HG02943 (cell line): Measurements from ENCODE around the gene EPHA5.
"Not testable (repeated sequence)": the region's sequence is repeated elsewhere in the genome, so short reads cannot be mapped to it uniquely, and the experiment has no call there.

Experiments
- ATAC-seq: cut with Tn5 transposase; IDR thresholded peaks from one replicate; pipeline ENCODE4 v1.9.1; 2021; ENCODE audit warnings: mild to moderate bottlenecking, low read depth, moderate library complexity; ENCODE audit not compliant: unreplicated experiment

Gene EPHA5

DNA sequence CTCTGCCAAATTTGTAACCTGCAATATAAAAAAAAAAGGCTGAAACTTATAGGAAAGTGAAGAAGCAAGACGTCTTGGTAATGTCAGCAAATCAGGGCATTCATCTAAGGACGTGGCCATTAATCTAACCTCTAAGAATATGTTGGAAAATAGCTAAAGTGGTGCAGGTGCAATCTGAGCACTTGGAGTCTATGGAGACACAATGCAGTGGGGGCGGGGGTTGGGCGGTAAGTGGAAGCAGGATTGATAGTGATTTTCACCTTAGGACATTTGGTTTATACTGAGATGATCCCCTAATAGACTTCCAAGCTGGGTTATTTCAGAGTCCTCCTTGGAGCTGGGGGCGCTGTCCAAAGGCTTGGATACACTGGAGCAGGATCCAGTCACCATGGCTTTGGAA is 283.4 kb downstream of the EPHA5 start:
- ATAC-seq: no peak

GRCh38 chr4:65383589-65384305 is 286.5 kb downstream of the EPHA5 start:
- no peak for ATAC-seq

GRCh38 chr4:65381648-65382047 is 288.6 kb downstream of the EPHA5 start:
- ATAC-seq: no peak

DNA sequence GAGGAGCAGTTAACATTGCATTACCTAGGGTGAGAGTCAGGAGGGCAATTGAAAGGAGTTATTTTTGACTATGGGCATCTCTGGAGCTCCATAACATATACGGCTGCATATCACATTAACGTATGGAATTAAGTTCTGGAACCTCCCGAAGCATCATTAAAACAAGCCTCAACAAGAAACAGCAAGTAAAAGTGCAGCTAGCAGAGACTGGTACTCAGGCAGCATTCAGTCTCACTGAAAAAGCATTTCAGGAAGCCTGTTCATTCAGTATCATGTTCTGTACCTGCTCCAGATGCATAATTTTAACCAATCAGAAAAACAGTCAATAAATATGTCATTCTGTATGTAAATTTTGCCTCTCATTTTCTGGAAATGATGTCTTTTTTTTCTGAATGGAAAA is 299.6 kb downstream of the EPHA5 start:
- no peak for ATAC-seq

- no peak for ATAC-seq
Measured at GRCh38 chr4:65367306-65367705, 303.0 kb downstream of the EPHA5 start.

- no peak for ATAC-seq
Measured at GRCh38 chr4:65358914-65359313, 311.4 kb downstream of the EPHA5 start.

DNA sequence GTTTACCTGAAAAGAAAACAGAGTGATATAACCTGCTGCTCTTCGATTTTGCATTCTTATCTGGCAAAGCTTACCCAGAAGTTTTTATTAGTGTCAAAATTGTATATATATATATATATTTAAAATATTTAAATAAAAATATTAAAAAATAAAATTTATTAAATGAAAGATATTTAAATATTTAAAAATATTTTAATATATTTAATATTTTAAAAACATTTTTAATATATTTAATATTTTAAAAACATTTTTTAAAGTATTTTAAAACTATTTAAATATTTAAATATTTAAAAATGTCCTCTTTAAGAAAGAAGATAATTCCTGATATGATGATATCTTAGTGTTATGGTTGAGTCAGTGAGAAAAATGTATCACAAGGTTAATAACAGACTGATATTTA is 317.2 kb downstream of the EPHA5 start:
- no peak for ATAC-seq

- ATAC-seq: no peak
Measured at GRCh38 chr4:65344278-65344825, 325.9 kb downstream of the EPHA5 start.

GRCh38 chr4:65343342-65343741 is 326.9 kb downstream of the EPHA5 start:
- no peak for ATAC-seq

- no peak for ATAC-seq
Measured at GRCh38 chr4:65341557-65341956, 328.7 kb downstream of the EPHA5 start.

DNA sequence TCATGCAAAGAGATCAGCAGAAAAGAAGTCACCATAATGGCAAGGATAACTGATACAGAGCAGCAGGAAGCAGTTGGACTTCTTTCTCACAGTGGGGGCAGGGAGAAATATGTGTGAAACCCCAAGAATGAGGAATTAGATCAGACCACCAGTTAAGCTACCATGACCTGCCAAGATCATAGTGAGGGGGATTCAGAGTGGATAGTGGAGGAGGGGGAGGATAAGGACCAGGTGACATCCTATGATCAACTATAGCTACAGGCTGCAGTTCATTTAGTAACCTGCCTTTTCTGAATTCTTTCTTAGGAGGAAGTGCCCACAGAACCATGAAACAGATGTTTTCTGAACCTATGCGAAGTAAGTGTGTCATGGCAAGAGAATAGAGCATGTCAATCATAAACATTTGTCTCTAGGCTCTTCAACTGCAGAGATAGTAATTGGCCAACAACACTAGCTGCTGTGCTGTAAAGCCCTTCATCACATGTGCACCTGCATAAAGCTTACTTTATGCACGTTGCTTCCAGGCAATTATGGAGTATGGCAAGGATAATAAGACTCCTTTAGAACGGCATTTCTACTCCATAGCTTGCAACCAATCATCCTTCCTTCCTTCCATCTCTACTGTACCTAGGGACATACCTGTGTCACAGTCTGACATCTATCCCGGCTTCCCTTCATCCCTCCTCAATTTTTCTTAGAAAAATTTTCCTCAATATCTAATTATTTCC is 329.7 kb downstream of the EPHA5 start:
- no peak for ATAC-seq

- no peak for ATAC-seq
Measured at GRCh38 chr4:65337371-65337770, 332.9 kb downstream of the EPHA5 start.

DNA sequence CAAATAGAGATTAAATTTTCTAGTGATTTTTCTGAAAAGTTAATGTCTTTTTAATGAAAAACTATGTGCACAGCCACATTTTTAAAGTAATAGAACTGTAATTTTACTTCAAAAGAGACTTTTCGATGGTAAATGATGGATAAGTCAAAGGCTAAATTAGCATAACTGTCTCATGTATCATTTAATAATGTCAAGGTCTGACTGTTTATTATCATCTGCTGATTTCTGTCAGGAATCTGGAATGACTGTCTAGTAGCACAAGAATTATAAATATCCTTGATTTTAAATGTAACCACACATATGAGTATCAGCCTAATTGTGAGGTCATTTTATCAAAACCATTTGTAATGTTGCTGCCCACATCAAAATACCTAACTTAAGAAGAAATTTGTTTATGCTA is 333.8 kb downstream of the EPHA5 start:
- ATAC-seq: no peak

GRCh38 chr4:65316534-65316933 is 353.8 kb downstream of the EPHA5 start:
- ATAC-seq: no peak

GRCh38 chr4:65311120-65311519 is 359.2 kb downstream of the EPHA5 start:
- no peak for ATAC-seq

GRCh38 chr4:65310586-65310985 is 359.7 kb downstream of the EPHA5 start:
- ATAC-seq: no peak

- ATAC-seq: not testable (repeated sequence)
Measured at GRCh38 chr4:65308626-65309025, 361.7 kb downstream of the EPHA5 start.

DNA sequence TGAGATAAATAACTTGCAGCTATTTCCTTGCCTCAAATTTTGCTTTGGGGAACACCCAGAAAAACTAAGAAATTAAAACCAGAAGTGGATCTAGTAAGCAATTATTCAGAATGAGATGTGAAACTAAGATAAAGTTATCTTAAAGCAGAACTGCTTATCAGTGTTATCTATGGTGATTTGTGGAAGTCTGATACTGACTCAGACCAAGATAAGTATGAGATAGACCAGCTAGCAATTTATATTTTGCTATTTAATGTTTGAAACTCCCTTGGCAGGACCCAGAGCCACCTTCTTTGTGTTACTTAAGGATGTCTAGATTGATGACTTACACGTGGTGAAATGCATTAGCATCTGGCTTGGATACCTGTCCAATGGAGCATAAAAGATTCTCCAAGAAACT is 368.1 kb downstream of the EPHA5 start:
- ATAC-seq: no peak

DNA sequence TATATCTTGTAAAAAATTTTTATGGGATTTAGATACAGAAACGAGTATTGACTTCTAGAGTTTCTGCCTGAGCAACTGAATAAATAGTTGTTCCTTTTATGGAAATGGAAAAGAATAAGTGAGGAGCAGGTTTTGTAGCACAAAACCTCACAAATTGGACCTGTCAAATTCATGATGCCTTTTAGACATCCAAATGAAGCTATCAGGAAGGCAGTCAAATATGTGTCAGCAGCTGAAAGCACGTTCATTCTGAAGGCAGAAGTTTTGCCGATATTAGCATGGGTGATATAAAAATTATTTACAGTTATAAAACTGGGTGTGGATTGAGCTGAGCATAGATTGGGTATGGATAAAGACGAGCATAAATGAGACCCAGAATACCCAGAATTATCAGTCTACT is 374.0 kb downstream of the EPHA5 start:
- no peak for ATAC-seq

DNA sequence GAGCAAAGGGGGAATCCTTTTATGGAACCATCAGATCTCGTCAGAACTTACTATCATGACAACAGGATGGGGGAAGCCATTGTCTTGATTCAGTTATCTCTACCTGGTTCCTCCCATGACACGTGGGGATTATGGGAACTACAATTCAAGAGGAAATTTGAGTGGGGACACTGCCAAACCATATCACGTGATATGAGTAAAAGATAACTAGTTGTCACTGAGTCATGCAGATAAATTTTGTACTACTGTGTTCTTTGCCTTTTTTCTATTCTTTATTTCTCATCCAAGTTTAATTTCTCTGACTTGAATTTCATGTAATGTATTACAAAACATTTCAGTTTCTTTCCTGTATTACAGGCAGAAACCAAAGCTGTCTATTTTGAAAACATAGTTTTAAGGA is 383.2 kb downstream of the EPHA5 start:
- ATAC-seq: no peak
